Aorta (tissue), 5 donors: ENCODE results near the gene NDUFB2. TPM values are rescaled to one million over a fixed set of nuclear protein-coding genes. Genes with fewer than 3 reads are reported as not detected.
"Not testable (repeated sequence)": the region's sequence is repeated elsewhere in the genome, so short reads cannot be mapped to it uniquely, and the experiment has no call there.

Experiments
- ATAC-seq: fragments of 200-7000 bp; cut with Tn5 transposase; one replicate; pipeline ENCODE4 v1.9.1; 2022; ENCODE audit warnings: moderate library complexity; ENCODE audit not compliant: low FRiP score
- DNase-seq, 2 donors: peaks; one replicate each; pipeline ENCODE4 v3.0.0-alpha.2; 2020
- H3K27ac ChIP-seq, 2 donors: one replicate each; pipeline ENCODE4 v1.5.1; 2013; ENCODE audit warnings: low read length in 2 of 2, mild to moderate bottlenecking in 2 of 2, moderate library complexity in 2 of 2, control low read depth in 1 of 2, inconsistent platforms in 1 of 2, low read depth in 1 of 2
- H3K27me3 ChIP-seq, 2 donors: one replicate each; pipeline ENCODE4 v1.6.1; 2013; ENCODE audit warnings: control low read depth in 1 of 2, low read length in 1 of 2, mild to moderate bottlenecking in 1 of 2, moderate library complexity in 1 of 2; ENCODE audit not compliant: insufficient read depth in 2 of 2, control insufficient read depth in 1 of 2
- H3K36me3 ChIP-seq, 2 donors: one replicate each; pipeline ENCODE4 v1.6.1; 2013; ENCODE audit warnings: control low read depth in 1 of 2, low read length in 1 of 2, mild to moderate bottlenecking in 1 of 2; ENCODE audit not compliant: insufficient read depth in 2 of 2, control insufficient read depth in 1 of 2
- H3K4me1 ChIP-seq, 2 donors: one replicate each; pipeline ENCODE4 v1.6.1; 2013; ENCODE audit warnings: low read length in 2 of 2, control low read depth in 1 of 2, mild to moderate bottlenecking in 1 of 2, moderate library complexity in 1 of 2; ENCODE audit not compliant: insufficient read depth in 2 of 2, control insufficient read depth in 1 of 2
- H3K4me3 ChIP-seq, 2 donors: one replicate each; pipeline ENCODE4 v1.5.1; 2013; ENCODE audit warnings: low read length in 2 of 2, control low read depth in 1 of 2, mild to moderate bottlenecking in 1 of 2
- H3K9me3 ChIP-seq: one replicate; pipeline ENCODE4 v1.6.1; 2013; ENCODE audit warnings: mild to moderate bottlenecking, low read length; ENCODE audit not compliant: control insufficient read depth
- WGBS, 2 donors: extraction: QIAGEN DNeasy Blood & Tissue Kit; methylation state at CpG; one replicate each; pipeline ENCODE4 v1.1.7; 2013; 5-methylcytosine and 5-hydroxymethylcytosine counted together
- intact Hi-C, 2 donors: fragments of 100-400 bp; cut with DNase I; formaldehyde crosslinking; loops; one replicate each; pipeline versions ENCODE4 v1.14.2 to v1.15.0; 2022
- polyA plus RNA-seq, 2 donors: library from polyadenylated mRNA; stranded (reverse); fragments of 200-250 nt; gene quantifications; one replicate each; pipeline ENCODE4 v1.2.3, GENCODE V29; 2013
- total RNA-seq, 2 donors: library from RNA; stranded (reverse); fragmentation: NEBNext Ultra II Directional; extraction: Animal tissue kit (Norgen Biotek cat#: 25700); gene quantifications; one replicate each; pipeline ENCODE4 v1.2.1, GENCODE V29; 2021
- donor health status: healthy with polysubstance abuse.
- donor health status: Bipolar disorder and iron deficiency.
- donor health status: DM: no; HTN: no; CAD: no.
- donor health status: DM: no; HTN: no; CAD: no.
- donor health status: DM: yes; HTN: yes; CAD: no.

Gene NDUFB2
- total and polyA plus RNA-seq, 4 donors = 106 to 615 (median 175) TPM

- H3K4me1 ChIP-seq, H3K9me3 ChIP-seq, H3K27ac ChIP-seq, DNase-seq, H3K27me3 ChIP-seq, H3K4me3 ChIP-seq, H3K36me3 ChIP-seq, ATAC-seq: not testable (repeated sequence)
- intact Hi-C loops = loop anchor here in 1 of 2 donors (10.0 kb wide), 1 partner anchor 231 kb away; the partner anchor contains the start of gene BRAF
- 95 to 96% methylated on average over 10 of the region's 10 CpGs for WGBS, 2 donors
Observed at GRCh38 chr7:140693849-140694248, 2.7 kb upstream of the NDUFB2 start.

DNA sequence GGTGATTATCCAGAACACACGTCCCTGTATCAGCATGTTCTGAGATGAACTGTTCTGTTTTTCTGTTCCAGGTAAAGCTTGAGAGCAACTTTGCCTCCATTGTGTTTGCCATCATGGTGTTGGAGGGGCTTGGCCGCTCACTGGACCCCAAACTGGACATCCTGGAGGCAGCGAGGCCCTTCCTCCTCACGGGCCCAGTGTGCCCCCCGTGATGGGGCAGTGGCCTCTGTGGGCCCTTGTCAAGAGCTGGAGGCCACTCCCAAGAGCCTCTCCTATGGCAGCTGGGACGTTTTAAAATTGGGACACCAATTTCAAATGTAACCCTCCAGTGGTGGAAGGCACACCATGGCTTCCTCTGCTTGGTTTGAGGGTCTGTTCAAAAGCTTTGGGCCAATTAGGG is 1.9 kb upstream of the NDUFB2 start:
- intact Hi-C loops = loop anchor here in 1 of 2 donors (10.0 kb wide), 1 partner anchor 230 kb away; the partner anchor contains the start of gene BRAF
- no peaks in the 10 kb centered on the region for H3K36me3 ChIP-seq
- H3K4me3 ChIP-seq = no peak overlapping the region
- DNase-seq = no peak
- 84 to 89% methylated on average over 6 of the region's 6 CpGs for WGBS, 2 donors
- no peaks in the 10 kb centered on the region for H3K27me3 ChIP-seq
- H3K27ac ChIP-seq = no peak overlapping the region
- no peaks in the 10 kb centered on the region for H3K4me1 ChIP-seq
- ATAC-seq = no peak
- no peaks in the 10 kb centered on the region for H3K9me3 ChIP-seq

GRCh38 chr7:140695381-140695780 is 1.1 kb upstream of the NDUFB2 start:
- Histone ChIP-seq H3K27me3 (no peaks in the 10 kb centered on the region), H3K4me1 (no peaks in the 10 kb centered on the region), H3K9me3 (no peaks in the 10 kb centered on the region), H3K27ac (no peak overlapping the region), H3K4me3 (no peak overlapping the region), H3K36me3 (no peaks in the 10 kb centered on the region)
- 90 to 93% methylated on average over 11 of the region's 11 CpGs for WGBS, 2 donors
- no peak for ATAC-seq
- intact Hi-C loops = loop anchor here in 1 of 2 donors (10.0 kb wide), 1 partner anchor 229 kb away; the partner anchor contains the start of gene BRAF
- no peak for DNase-seq

DNA sequence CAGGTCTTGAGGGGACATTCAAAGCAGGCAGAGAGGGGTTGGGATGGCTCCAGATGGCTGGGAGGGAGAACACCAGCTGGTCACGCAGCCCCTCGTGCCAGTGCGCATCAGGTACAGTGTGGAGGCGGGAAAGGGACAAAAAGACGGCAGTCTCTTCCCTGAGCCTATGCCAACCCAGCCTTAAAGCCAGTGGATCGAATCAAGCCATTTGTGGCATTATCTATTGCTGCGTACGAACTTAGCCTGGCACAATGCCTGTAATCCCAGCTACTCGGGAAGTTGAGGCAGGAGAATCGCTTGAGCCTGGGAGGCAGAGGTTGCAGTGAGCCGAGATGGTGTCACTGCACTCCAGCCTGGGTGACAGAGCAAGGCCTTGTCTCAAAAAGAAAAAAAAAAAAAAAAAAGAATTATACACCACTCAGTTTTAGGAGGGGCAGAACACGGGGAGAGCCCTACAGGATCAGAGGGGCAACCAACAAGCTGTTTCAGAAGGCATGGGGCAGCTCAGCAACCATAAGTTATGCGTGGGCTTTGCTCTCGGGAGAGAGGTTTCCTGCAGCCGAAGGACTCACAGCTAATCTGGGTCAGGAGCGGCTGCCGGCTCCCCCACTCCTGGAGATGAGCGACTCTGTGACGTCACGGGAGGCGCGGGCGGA is 356 bp upstream of the NDUFB2 start:
- H3K4me1 ChIP-seq = no peaks in the 10 kb centered on the region
- ATAC-seq = no peak
- H3K9me3 ChIP-seq = no peaks in the 10 kb centered on the region
- H3K36me3 ChIP-seq = no peaks in the 10 kb centered on the region
- H3K4me3 ChIP-seq = peak overlapping the region in 1 of 2 donors; percentile 63
- WGBS, 2 donors = 19% methylated on average over 22 to 23 of the region's 23 CpGs
- intact Hi-C loops = loop anchor here in 1 of 2 donors (10.0 kb wide), 1 partner anchor 229 kb away; the partner anchor contains the start of gene BRAF
- peak overlapping the region in 1 of 2 donors; percentile 65 for H3K27ac ChIP-seq
- no peaks in the 10 kb centered on the region for H3K27me3 ChIP-seq
- peak; percentile 96 to 99 for DNase-seq

- no peaks in the 10 kb centered on the region for H3K36me3 ChIP-seq
- H3K9me3 ChIP-seq = no peaks in the 10 kb centered on the region
- ATAC-seq (no peak), DNase-seq (peak in 1 of 2 donors; percentile 49)
- peak overlapping the region in 1 of 2 donors; percentile 81 for H3K27ac ChIP-seq
- no peaks in the 10 kb centered on the region for H3K27me3 ChIP-seq
- intact Hi-C loops = loop anchor here in 1 of 2 donors (10.0 kb wide), 1 partner anchor 227 kb away; the partner anchor contains the start of gene BRAF
- H3K4me1 ChIP-seq = no peaks in the 10 kb centered on the region
- WGBS, 2 donors = 25 to 27% methylated on average over 24 of the region's 24 CpGs
- H3K4me3 ChIP-seq = peak overlapping the region; percentile 56 to 63
Observed at GRCh38 chr7:140697447-140698143, 1.1 kb downstream of the NDUFB2 start.

- no peak for ATAC-seq
- intact Hi-C loops = loop anchor here in 1 of 2 donors (10.0 kb wide), 1 partner anchor 226 kb away; the partner anchor contains the start of gene BRAF
- H3K4me3 ChIP-seq = no peak overlapping the region
- H3K36me3 ChIP-seq = no peaks in the 10 kb centered on the region
- H3K9me3 ChIP-seq = no peaks in the 10 kb centered on the region
- peak in 1 of 2 donors; percentile 70 for DNase-seq
- H3K27ac ChIP-seq = no peak overlapping the region
- WGBS, 2 donors = 86 to 88% methylated on average over 8 of the region's 8 CpGs
- H3K27me3 ChIP-seq = no peaks in the 10 kb centered on the region
- no peaks in the 10 kb centered on the region for H3K4me1 ChIP-seq
Observed at GRCh38 chr7:140698477-140698876, 2.0 kb downstream of the NDUFB2 start.

GRCh38 chr7:140702774-140703173 is 6.3 kb downstream of the NDUFB2 start:
- H3K36me3 ChIP-seq = peaks cover 2 to 4% of the 10 kb centered on the region in 2 donors
- DNase-seq (no peak), ATAC-seq (no peak)
- intact Hi-C loops = no loop called here
- no peak overlapping the region for H3K4me3 ChIP-seq
- WGBS, 2 donors = 85 to 86% methylated on average over 10 of the region's 10 CpGs
- H3K9me3 ChIP-seq = no peaks in the 10 kb centered on the region
- no peaks in the 10 kb centered on the region for H3K27me3 ChIP-seq
- no peaks in the 10 kb centered on the region for H3K4me1 ChIP-seq
- no peak overlapping the region for H3K27ac ChIP-seq

DNA sequence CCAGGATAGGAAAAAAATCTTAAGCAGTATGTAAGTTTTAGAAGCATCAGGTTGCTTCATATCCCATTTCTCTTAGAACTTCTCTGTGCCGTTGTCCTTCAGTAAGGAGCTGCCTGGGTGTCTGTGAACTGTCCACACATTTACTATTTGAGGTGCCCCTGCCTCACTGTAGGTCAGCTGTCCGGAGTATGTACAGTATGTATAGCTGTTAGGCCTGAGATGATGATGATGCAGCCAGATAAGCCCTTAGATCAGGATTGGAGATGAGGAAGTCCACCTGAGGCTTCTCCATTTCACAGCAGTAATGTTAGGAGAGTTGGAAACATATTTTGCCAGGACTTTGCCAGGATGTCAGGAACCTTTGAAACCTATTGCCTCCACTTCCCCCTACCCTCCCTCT is 7.7 kb downstream of the NDUFB2 start:
- ATAC-seq (no peak), DNase-seq (no peak)
- intact Hi-C loops = no loop called here

More for the DNA sequence above, 7.7 kb downstream of the NDUFB2 start:
- no peak overlapping the region for H3K4me3 ChIP-seq
- H3K4me1 ChIP-seq = no peaks in the 10 kb centered on the region
- H3K27me3 ChIP-seq = no peaks in the 10 kb centered on the region
- no peaks in the 10 kb centered on the region for H3K9me3 ChIP-seq
- H3K27ac ChIP-seq = no peak overlapping the region
- WGBS, 2 donors = 84 to 91% methylated on average over 2 of the region's 2 CpGs
- peaks cover 2 to 4% of the 10 kb centered on the region in 2 donors for H3K36me3 ChIP-seq
